Fibroblast of gingiva (primary cell): ENCODE data around the gene GAL3ST2.
"Not testable (repeated sequence)": the region's sequence is repeated elsewhere in the genome, so short reads cannot be mapped to it uniquely, and the experiment has no call there.

Source experiments
- DNase-seq: peaks from one replicate; pipeline ENCODE4 v3.0.0-alpha.2; 2011; ENCODE audit warnings: low read depth

Gene GAL3ST2

GRCh38 chr2:241795021-241795999 lies 18.7 kb downstream of the GAL3ST2 start:
- no peak for DNase-seq

GRCh38 chr2:241796209-241796608 lies 19.6 kb downstream of the GAL3ST2 start:
- DNase-seq = no peak

- DNase-seq = no peak
Observed at GRCh38 chr2:241796610-241797138, 20.1 kb downstream of the GAL3ST2 start.

GRCh38 chr2:241797441-241798080 lies 20.9 kb downstream of the GAL3ST2 start:
- no peak for DNase-seq

GRCh38 chr2:241798081-241798630 lies 21.5 kb downstream of the GAL3ST2 start:
- no peak for DNase-seq

- no peak for DNase-seq
Observed at GRCh38 chr2:241798631-241799521, 22.3 kb downstream of the GAL3ST2 start.

- no peak for DNase-seq
Observed at GRCh38 chr2:241799522-241800197, 23.0 kb downstream of the GAL3ST2 start.

- not testable (repeated sequence) for DNase-seq
Observed at GRCh38 chr2:241800198-241800903, 23.7 kb downstream of the GAL3ST2 start.

- DNase-seq = no peak
Observed at GRCh38 chr2:241801611-241802420, 25.2 kb downstream of the GAL3ST2 start.

GRCh38 chr2:241802421-241803318 lies 26.0 kb downstream of the GAL3ST2 start:
- DNase-seq = no peak

GRCh38 chr2:241803387-241804325 lies 27.0 kb downstream of the GAL3ST2 start:
- DNase-seq = peak; percentile 27

GRCh38 chr2:241804326-241805229 lies 28.0 kb downstream of the GAL3ST2 start:
- DNase-seq = no peak

GRCh38 chr2:241806217-241806616 lies 29.6 kb downstream of the GAL3ST2 start:
- DNase-seq = not testable (repeated sequence)

- no peak for DNase-seq
Observed at GRCh38 chr2:241808051-241808720, 31.6 kb downstream of the GAL3ST2 start.

- no peak for DNase-seq
Observed at GRCh38 chr2:241808721-241809382, 32.2 kb downstream of the GAL3ST2 start, which contains the start of gene NEU4. Gene NEU4, plus strand, starts transcription at chr2:241809193. Its CDS starts 5,292 bp downstream, at chr2:241814485.
